Retinal pigment epithelial cell (primary cell): Measurements from ENCODE around the gene EIF2AK2.

Experiments
- DNase-seq: peaks from one replicate; pipeline ENCODE4 v3.0.0-alpha.2; 2010; ENCODE audit warnings: low read depth
- H3K4me3 ChIP-seq: 2 replicates; pipeline ENCODE4 v1.5.1; 2011; ENCODE audit warnings: mild to moderate bottlenecking, low read length, control low read depth, moderate library complexity
- CTCF ChIP-seq: conservative IDR thresholded peaks from 2 replicates; pipeline ENCODE4 v1.5.1; 2011; ENCODE audit warnings: low read depth, low read length, control low read depth, inconsistent platforms

EIF2AK2 gene

GRCh38 chr2:37188570-37188969, 31.8 kb upstream of the EIF2AK2 start, which contains the start of gene SULT6B1:
SULT6B1 (minus strand) TSS chr2:37188670; CDS start chr2:37188640, 30 bp downstream.
- no peak within 1 kb of the TSS for H3K4me3 ChIP-seq
- no peak for TF ChIP-seq CTCF
- no peak for DNase-seq

GRCh38 chr2:37181726-37182684, 25.2 kb upstream of the EIF2AK2 start:
- no peak for TF ChIP-seq CTCF

GRCh38 chr2:37180640-37181039, 23.9 kb upstream of the EIF2AK2 start:
- no peak overlapping the region for H3K4me3 ChIP-seq
- no peak for DNase-seq
- no peak for TF ChIP-seq CTCF

More at GRCh38 chr2:37181726-37182684, 25.2 kb upstream of the EIF2AK2 start:
- peak; percentile 84 for DNase-seq
- no peak overlapping the region for H3K4me3 ChIP-seq

GRCh38 chr2:37180006-37180639, 23.3 kb upstream of the EIF2AK2 start:
- TF ChIP-seq CTCF, result no peak
- DNase-seq, result no peak
- H3K4me3 ChIP-seq, result no peak overlapping the region

GRCh38 chr2:37173741-37174140, 17.0 kb upstream of the EIF2AK2 start:
- no peak overlapping the region for H3K4me3 ChIP-seq
- DNase-seq, result no peak
- no peak for TF ChIP-seq CTCF

- TF ChIP-seq CTCF, result no peak
- DNase-seq, result no peak
- no peak overlapping the region for H3K4me3 ChIP-seq
Measured at GRCh38 chr2:37171624-37171950, 14.8 kb upstream of the EIF2AK2 start.
